A549 treated with CORT108297 at 1 μM for 4 hours (cell line): Measurements from ENCODE around the gene TOP2B. TPM values are rescaled to one million over a fixed set of nuclear protein-coding genes. Genes with fewer than 3 reads are reported as not detected.

Experiments
- total RNA-seq: library from RNA; stranded (reverse); fragments of 200-300 nt; extraction: Qiagen RNA extraction; gene quantifications from 5 replicates; pipeline ENCODE4 v1.2.3, GENCODE V29; 2022

TOP2B gene, protein sequence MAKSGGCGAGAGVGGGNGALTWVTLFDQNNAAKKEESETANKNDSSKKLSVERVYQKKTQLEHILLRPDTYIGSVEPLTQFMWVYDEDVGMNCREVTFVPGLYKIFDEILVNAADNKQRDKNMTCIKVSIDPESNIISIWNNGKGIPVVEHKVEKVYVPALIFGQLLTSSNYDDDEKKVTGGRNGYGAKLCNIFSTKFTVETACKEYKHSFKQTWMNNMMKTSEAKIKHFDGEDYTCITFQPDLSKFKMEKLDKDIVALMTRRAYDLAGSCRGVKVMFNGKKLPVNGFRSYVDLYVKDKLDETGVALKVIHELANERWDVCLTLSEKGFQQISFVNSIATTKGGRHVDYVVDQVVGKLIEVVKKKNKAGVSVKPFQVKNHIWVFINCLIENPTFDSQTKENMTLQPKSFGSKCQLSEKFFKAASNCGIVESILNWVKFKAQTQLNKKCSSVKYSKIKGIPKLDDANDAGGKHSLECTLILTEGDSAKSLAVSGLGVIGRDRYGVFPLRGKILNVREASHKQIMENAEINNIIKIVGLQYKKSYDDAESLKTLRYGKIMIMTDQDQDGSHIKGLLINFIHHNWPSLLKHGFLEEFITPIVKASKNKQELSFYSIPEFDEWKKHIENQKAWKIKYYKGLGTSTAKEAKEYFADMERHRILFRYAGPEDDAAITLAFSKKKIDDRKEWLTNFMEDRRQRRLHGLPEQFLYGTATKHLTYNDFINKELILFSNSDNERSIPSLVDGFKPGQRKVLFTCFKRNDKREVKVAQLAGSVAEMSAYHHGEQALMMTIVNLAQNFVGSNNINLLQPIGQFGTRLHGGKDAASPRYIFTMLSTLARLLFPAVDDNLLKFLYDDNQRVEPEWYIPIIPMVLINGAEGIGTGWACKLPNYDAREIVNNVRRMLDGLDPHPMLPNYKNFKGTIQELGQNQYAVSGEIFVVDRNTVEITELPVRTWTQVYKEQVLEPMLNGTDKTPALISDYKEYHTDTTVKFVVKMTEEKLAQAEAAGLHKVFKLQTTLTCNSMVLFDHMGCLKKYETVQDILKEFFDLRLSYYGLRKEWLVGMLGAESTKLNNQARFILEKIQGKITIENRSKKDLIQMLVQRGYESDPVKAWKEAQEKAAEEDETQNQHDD (N-terminal part only)
- 59.1 to 91.1 TPM (median 63.2 TPM) in 5 replicates for total RNA-seq

DNA sequence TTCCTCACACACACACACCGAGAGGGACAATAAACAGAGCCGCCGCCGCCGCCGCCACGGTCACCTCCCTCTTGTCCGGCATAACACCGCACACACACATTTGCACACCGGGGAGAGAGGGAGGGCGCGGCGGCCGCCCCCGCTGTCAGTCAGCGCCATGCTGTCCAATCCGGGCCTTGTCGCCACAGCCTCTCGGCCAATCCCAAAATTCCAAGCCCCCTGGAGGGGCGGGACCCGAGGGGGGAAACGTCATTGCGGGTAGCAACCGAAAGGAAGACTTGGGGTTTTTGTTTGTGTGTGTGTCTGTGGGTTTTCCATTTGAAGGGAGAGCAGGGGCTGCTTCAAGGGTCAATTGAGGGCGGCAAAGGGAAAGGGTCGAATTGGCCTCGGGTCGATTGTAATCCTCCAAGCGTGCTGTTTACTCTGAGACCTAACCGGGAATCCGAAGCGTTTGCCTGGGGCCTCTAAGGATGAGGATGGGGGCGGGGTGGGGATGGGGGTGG lies at the start of gene TOP2B:
TOP2B (minus strand) TSS at position 96 of the 503 bp plus-strand sequence. CDS start 610 bp downstream, outside the sequence.

Other genes starting within 250 kb of the TOP2B start
- gene RARB, start 236.6 kb downstream of the TOP2B start, total RNA-seq, result 5.5 to 10.8 TPM (median 10.4 TPM) in 5 replicates
- 17.4 to 23.0 TPM (median 18.3 TPM) in 5 replicates for gene NGLY1, start 118.5 kb upstream of the TOP2B start, total RNA-seq
- 17.3 to 20.6 TPM (median 18.6 TPM) in 5 replicates for gene OXSM, start 125.2 kb upstream of the TOP2B start, total RNA-seq